Measurements from ENCODE around the gene CCIN.
"Not testable (repeated sequence)": the region's sequence is repeated elsewhere in the genome, so short reads cannot be mapped to it uniquely, and the experiment has no call there.

Gene CCIN

DNA sequence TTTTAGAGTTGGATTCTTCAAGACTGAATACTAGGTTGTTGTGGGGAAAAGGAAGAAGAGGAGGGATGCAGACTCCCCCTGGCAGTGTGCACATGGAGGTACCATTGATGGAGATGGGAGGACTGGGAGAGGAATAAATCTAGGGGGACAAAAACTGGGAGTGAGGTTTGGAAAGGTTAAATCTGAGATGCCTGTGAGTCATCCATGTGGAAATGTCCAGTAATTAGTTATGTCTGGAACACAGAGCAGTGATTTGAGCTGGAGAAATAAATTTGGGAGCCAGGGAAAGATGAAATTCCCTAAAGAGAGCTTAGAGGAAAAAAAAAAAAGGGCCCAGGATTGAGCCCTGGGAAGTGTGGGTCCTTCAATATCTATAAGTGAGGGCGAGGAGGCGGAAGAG lies 8.0 kb upstream of the CCIN start:
- DNase-seq, result no peak

DNA sequence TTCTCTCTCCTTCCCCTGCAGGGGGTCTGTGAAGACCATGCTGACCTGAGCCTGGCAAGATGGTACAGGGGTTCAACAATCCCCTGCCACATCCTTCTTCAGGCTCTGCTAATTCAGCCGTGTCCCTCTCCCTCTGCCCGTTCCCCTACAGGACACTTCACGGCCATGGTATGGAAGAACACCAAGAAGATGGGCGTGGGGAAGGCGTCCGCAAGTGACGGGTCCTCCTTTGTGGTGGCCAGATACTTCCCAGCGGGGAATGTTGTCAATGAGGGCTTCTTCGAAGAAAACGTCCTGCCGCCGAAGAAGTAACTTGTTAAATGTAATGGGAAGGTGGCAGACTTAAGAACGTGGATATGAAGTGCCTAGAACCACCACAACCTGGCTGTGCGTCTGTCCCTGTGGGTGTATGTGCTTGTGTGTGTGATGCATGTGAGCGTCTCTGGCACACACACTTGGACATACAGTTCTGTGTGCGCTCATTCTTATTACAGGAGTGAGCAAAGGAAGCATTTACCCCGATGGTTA lies 6.9 kb upstream of the CCIN start:
- no peak for DNase-seq

DNA sequence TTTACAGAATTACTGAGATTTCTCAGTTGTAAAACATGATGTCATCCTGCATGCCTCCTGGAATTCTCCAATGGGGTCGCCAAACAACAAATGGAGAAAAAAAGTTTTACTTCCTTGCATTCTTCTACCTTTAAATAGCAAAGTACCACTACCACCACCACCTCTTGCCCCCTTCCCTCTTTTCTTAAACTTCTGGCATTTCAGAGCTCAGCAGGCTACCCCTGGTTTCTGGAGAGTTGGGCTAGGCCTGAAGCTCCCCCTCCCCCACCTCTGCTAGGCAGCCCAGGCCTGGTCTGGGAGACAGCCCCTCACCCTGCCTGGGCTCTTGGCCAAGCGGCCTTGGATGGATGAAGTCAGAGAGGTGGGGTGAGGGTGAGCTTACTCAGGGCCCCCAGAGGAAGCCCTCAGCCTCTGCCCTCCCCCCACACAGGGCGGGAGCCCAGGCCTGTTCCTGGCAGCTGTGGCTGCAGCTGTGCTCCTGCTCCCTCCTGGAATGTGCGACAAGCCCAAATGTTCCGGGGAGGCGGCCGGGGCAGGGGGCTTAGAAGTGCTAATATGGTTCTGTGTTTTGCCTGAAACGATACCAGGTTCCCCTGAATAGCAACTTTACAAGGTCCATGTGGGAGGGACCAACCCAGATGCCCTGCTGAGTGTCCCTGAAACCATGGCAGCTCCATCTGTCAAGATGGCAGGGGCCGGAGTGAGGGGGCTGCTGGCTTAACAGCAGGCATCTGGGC lies 6.0 kb upstream of the CCIN start:
- no peak for DNase-seq

DNA sequence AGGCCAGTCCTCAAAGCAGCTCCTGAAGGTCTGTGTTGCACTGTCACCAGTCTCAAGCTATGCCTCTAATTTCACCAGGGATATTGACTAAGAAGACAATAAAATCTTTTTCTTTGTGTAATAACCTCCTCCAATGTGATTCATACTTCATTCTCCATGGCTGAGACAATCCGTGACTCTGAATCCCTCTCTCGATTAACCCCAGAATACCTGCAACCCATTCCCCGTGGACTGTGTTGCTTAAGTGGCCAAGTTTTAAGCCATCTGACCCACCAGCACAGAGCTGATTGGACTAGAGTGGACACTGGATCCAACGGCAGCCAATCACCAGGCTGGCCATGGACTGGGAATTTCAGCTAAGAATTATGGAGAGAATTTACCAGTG lies 5.4 kb upstream of the CCIN start:
- DNase-seq, result no peak

DNA sequence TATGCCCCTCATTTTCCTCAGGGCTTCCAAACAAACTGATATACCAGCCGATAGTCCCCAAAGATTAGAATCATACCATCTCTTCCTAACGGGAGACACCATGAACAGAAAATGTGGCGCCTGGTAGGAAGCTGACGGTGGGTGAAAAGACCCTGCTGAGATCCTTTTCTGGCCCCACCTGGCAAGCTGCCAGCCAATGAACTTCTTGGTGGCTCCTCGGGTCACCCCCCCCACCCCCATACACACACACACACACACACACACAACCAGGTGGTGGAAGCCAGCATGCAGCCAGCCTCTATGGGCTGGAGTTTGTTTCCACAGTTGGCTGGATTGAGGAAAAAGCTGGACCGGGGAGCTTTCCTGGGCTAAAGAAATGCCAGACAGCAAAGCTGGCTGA lies 4.8 kb upstream of the CCIN start:
- no peak for DNase-seq

DNA sequence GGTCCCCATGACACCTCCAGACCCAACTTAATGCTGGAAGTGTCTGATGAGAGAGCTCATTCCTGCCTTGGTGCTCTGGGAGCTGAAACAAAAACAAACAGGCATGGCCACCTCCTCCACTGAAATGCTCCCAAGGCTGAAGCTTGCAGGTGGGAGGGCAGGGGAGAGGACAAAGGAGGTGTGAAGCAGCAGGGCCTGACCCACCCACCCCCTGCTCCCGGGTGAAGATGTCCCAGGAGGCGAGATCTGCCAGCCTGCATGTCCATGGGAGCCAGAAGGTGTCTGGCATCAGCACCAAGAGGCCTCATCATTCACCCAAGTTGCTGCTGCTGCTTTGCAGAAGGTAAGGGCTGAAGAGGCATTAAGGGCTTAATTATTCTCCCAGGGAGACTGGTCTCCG lies 4.2 kb upstream of the CCIN start:
- no peak for DNase-seq

DNA sequence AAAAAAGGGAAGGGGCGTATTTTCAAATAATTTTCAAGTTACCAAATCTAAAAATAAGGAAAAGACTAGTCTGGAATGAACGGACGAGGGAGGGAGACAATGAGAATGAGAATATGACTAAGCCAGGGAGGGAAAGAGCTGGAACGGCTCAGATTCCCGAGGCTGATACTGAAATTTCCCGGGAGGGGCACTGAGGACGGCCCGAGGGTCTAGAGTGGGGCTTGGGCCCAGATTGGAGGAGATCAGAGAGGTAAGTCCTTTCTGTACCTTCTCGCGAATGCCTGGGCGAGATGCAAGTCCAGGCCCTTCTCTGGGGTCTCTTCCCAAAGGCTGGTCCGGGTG lies 3.4 kb upstream of the CCIN start:
- no peak for DNase-seq

DNA sequence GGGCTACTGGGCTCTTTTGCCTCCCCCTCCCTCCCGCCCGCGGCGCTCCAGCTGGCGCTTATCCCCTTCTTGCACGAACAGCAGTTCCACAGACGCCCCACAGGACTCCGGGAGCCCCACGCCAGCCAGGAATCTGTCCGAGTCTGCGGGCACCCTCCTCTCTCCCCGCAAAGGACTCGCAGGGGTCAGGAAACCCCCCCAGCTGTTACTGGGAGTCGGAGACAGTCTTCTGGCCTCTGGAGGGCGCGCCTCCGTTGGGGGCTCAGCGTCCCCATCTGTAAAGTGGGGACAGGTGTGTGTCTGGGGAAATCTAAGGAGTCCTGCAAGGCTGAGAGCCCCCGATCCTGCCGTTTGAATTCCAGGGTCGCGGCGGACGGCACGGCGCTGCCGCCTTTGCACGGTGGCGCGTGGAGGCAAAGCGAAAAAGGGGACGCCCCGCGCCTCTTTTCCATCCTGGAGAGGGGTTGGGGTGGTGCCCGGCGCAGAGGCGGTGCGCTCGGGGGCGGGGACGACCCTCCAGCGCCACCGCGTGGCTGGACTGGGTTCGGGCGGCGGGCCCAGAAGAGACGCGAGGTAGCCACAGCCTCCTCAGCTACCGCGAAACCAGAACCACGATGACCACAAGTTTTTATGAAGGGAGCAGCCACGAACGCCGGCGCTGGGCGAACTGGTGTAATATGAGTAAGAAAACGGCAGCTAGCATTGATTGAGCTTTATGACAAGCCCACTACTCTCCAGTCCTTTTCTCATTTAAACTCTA lies 2.8 kb upstream of the CCIN start:
- DNase-seq, result peak; percentile 90

DNA sequence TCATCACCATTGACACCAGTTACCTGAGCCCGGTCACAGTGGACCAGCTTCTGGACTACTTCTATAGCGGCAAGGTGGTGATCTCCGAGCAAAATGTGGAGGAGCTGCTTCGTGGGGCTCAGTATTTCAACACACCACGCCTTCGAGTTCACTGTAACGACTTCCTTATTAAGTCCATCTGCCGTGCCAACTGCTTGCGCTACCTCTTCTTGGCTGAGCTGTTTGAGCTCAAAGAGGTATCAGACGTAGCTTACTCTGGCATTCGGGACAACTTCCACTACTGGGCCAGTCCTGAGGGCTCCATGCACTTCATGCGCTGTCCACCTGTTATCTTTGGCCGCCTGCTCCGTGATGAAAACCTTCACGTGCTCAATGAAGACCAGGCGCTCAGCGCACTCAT lies 520 bp downstream of the CCIN start:
- no peak for DNase-seq

DNA sequence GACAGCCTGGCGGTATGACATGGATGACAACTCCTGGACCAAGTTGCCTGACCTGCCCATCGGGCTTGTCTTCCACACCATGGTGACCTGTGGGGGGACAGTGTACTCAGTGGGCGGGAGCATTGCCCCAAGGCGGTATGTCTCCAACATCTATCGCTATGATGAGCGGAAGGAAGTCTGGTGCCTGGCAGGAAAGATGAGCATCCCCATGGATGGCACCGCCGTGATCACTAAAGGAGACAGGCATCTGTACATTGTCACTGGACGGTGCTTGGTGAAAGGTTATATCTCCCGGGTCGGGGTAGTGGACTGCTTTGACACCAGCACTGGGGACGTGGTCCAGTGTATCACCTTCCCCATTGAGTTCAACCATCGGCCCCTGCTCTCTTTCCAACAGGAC lies 1.3 kb downstream of the CCIN start:
- no peak for DNase-seq

DNA sequence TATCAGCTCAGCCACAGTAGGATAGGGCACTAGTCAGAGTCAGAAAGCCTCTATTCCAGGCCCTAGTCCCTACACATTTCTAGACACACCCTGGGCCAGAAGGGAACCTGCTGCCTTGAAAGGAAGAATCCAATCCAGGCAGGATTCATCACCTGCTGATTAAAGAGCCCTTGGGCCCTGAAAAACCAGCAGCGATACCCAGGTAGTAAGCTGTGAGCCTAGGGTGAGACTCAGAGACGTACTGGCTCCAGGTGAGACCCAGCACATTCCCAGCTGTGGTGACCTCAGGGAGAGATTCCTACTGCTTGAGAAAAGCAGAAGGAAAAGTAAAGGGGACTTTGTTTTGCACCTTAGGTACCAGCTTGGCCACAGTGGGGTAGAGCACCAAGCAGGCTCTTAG lies 4.7 kb downstream of the CCIN start:
- no peak for DNase-seq

DNA sequence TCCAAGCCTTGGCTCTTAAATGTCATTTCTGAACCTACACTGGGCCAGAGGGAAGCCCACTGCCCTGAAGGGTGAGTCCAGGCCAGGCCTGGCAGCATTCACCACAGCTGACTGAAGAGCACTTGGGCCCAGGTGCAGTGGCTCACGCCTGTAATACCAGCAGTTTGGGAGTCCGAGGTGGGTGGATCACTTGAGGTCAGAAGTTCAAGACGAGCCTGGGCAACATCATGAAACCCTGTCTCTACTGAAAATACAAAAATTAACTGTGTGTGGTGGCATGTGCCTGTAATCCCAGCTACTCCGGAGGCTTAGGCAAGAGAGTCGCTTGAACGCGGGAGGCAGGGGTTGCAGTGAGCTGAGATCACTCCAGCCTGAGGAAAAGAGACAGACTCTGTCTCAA lies 5.1 kb downstream of the CCIN start:
- DNase-seq, result no peak

DNA sequence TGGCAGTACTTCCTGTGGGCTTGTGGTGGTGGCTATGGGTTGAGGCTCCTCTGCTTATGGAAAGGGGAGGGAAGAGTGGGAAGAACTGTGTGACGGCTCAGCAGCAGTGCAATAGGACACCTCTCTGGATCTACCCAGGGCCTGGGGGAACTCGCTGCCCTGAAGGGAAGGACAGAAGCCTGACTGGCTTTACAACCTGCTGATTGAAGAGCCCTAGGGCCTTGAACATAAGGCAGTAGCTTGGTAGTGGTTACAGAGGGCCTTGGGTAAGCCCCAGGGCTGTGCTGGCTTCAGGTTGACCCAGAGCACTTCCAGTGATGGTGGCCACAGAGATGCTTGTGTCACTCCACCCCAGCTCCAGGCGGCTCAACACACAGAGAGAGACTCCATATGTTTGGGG lies 5.5 kb downstream of the CCIN start:
- DNase-seq, result no peak

DNA sequence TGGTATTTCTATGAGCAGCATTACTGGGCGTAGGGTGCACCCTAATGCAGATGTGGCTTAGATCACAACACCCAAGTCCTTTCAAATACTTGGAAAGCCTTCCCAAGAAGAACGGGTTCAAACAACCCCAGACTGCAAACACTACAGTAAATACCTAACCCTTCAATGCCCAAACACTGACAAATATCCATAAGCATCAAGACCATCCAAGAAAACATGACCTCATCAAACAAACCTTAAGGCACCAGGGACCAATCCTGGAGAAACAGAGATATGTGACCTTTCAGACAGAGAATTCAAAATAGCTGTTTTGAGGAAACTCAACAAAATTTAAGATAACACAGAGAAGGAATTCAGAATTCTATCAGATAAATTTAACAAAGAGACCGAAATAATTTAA lies 6.0 kb downstream of the CCIN start:
- not testable (repeated sequence) for DNase-seq

DNA sequence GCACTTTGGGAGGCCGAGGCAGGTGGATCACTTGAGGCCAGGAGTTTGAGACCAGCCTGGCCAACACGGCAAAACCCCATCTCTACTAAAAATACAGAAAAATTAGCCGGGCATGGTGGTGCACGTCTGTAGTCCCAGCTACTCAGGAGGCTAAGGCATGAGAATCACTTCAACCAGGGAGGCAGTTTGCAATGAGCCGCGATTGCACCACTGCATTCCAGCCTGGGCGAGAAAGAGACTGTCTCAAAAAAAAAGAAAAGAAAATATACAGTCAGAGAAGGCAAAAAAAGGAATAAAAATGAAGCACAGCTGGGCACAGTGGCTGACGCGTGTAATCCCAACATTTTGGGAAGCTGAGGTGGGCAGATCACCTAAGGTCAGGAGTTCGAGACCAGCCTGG lies 7.3 kb downstream of the CCIN start:
- not testable (repeated sequence) for DNase-seq

DNA sequence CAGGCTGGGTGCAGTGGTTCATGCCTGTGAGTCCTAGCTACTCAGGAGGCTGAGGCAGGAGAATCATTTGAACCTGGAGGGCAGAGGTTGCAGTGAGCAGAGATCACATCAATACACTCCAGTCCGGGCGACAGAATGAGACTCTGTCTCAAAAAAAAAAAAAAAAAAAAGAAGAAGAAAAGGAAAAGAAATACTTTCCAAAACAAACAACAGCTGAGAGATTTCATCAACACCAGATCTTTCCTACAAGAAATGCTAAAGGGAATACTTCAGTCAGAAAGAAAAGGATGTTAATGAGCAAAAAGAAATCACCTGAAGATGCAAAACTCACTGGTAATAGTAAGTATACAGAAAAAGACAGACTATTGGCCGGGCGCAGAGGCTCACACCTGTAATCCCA lies 8.4 kb downstream of the CCIN start:
- no peak for DNase-seq

DNA sequence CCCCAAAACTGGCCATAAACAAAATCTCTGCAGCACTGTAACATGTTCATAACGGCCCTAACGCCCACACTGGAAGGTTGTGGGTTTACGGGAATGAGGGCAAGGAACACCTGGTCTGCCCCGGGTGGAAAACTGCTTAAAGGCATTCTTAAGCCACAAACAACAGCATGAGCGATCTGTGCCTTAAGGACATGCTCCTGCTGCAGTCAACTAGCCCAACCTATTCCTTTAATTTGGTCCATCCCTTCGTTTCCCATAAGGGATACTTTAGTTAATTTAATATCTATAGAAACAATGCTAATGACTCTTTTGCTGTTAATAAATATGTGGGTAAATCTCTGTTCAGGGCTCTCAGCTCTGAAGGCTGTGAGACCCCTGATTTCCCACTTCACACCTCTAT lies 11.1 kb downstream of the CCIN start:
- not testable (repeated sequence) for DNase-seq

DNA sequence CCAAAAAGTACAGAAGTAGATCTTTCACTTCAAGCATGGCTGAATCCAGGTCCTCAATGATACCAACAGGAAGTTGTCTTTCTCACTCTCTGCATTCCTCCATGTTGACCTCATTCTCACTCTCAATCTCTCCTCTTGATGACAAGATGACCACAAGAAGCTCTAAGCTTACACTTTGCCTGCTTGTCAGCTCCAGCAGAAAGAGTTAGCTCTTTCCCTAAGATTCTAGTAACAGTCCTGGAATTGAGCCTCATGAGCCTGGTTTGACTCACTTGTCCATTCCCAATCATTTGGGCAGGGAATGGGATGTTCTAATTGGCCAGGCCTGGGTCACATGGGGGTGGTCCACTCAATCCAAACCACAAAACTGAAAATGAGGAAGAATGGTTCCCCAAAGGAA lies 18.2 kb downstream of the CCIN start:
- DNase-seq, result peak; percentile 20

DNA sequence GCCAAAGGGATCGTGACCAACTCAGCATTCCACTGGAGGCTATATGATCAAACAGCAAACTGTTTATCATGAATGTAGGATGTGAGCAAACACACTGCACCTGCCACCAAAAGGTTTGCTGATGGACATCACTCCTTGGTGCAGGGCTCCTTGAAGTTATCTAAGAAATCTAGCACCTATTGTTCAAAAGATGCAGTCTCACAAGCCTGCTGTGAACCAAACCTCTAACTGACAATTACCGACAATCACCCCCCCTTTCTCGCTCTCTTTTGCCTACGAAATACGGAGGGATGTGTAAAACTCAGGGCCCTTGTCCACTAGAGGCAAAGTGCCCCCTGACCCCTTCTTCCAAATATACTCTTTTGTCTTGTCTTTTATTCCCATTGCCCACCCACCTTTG lies 19.0 kb downstream of the CCIN start:
- DNase-seq, result no peak

DNA sequence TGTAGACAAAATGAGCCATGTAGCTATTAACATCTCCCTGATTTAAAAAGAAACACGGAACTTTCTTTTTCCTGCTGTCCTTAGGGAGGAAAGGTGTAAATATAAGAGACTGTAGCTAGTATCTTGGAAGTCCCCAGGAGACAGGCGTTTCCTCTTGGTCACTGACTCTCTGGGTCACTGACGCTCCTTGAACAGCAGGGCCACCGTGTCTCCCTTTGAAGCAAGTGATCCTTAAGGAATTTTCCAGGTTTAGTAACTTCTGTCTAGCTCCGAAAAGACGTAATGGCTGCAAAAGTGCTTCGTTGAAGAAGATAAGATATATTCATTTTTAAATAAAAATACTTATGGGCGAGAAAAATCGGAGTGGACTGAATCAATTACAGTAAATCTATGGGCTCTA lies 20.8 kb downstream of the CCIN start:
- DNase-seq, result no peak

DNA sequence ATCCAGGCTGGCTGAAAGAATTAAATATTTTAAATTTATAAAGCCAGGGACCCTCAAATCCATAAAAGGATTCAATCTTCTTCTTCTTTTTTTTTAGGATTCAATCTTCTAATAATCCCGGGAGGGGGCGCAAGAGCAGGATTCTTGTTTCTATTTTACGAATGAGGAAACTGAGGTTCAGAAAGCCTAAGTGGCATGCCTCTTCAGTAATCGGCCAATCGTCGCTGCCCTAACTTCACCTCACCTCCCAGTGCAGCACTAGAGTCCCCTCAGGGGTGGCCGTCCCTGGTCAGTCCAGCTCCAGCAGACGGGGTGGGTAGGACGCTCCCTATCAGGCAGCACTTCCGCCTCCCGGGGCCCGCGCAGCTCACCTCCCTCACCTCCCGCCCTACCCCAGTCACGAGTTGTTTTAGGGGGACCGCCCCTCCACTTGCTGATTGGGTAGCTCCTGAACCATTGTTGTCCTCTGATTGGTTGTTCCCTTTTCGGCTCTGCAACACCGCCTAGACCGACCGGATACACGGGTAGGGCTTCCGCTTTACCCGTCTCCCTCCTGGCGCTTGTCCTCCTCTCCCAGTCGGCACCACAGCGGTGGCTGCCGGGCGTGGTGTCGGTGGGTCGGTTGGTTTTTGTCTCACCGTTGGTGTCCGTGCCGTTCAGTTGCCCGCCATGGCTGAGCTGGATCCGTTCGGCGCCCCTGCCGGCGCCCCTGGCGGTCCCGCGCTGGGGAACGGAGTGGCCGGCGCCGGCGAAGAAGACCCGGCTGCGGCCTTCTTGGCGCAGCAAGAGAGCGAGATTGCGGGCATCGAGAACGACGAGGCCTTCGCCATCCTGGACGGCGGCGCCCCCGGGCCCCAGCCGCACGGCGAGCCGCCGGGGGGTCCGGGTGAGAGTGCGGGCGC lies 21.5 kb downstream of the CCIN start, which contains the start of gene CLTA:
CLTA (plus strand) TSS at position 534 of the 902 bp plus-strand sequence; CDS start at position 670, 136 bp downstream.
- peak; percentile 99 for DNase-seq

DNA sequence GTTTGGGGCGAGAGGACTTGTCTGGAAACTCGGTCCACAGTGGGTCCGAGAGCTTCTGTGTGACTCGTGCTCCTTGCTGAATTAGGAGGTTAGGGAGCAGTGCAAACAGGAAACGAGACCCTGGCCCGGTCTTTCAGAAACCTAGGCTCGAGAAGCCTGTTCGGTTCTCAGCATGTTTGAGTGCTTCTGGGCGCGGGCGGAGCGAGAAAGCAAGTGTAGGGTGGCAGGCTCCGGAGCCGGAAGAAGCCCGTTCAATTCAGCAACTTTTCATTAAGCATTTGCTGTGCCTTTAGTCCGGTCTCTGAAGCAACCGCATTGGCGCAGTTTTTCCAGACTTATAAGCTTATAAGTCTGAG lies 22.1 kb downstream of the CCIN start:
- DNase-seq, result peak; percentile 54

DNA sequence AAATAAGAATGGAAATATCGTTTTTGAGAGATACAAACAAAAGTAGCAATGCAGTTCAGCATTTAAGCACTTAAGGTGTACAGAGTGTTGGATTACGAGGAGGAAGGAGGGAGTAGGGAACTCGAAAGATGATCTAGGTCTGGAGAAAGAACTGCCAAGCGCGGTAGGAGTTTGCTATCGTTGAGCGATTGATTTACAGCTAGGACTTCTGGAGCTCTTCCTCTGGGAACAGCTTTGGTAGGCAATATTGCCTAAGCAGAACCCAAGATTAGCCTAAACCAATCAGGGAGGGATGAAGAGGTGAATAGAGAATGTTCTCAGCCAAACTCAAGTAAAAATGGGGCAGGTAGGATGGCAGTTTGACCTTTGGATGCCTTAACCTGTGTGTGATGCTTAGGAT lies 22.5 kb downstream of the CCIN start:
- DNase-seq, result no peak

DNA sequence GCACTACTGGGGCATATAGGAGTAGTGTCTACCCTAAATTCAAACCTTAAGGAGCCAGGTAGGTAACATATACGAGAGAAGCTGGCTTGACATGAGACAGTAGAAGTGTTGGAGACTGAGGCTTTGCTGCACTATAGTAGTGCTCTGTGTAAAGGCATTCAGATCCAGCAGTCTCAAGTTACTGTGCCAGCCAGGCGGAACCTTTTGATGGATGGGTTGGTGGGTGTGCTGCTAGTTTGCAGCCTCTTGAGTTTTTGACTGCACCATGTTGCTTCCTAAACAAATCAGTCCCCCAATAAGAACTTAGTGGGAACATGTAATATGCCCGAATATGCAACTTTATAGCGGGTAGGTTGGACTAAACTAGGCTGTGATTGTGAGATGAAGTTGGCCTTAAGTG lies 23.0 kb downstream of the CCIN start:
- DNase-seq, result no peak
